Neural cell (in vitro differentiated cells): ENCODE measurements around the gene SDR42E1. TPM values are rescaled to one million over a fixed set of nuclear protein-coding genes. Genes with fewer than 3 reads are reported as not detected.

ENCODE experiments used
- H2AFZ ChIP-seq: fragments of 200-600, 300-800 bp; sonication (generic), shearing (Covaris generic); 2 replicates; pipeline ENCODE4 v1.6.0; 2014; ENCODE audit warnings: low read depth, mild to moderate bottlenecking, antibody characterized with exemption, low read length, moderate library complexity
- H3F3A ChIP-seq: fragments of 200-600 bp; shearing (Covaris generic); 2 replicates; pipeline ENCODE4 v1.6.1; 2016; ENCODE audit warnings: mild to moderate bottlenecking, moderate library complexity, mixed read lengths, antibody characterized with exemption, low read length; ENCODE audit not compliant: insufficient read depth, poor library complexity, severe bottlenecking
- H3K27ac ChIP-seq: fragments of 200-600, 300-800 bp; sonication (generic), shearing (Covaris generic); 2 replicates; pipeline ENCODE4 v1.5.1; 2014; ENCODE audit warnings: mild to moderate bottlenecking, low read length, moderate library complexity
- H3K27me3 ChIP-seq: fragments of 300-800, 200-600 bp; sonication (generic), shearing (Covaris generic); 2 replicates; pipeline ENCODE4 v1.6.0; 2014; ENCODE audit warnings: mild to moderate bottlenecking, low read depth, low read length, moderate library complexity; ENCODE audit not compliant: insufficient read depth
- H3K36me3 ChIP-seq: fragments of 300-800, 200-600 bp; sonication (generic), shearing (Covaris generic); 2 replicates; pipeline ENCODE4 v1.5.1; 2014; ENCODE audit warnings: mild to moderate bottlenecking, antibody characterized with exemption, low read length, moderate library complexity; ENCODE audit not compliant: insufficient read depth
- H3K4me2 ChIP-seq: fragments of 300-800, 200-600 bp; sonication (generic), shearing (Covaris generic); 2 replicates; pipeline ENCODE4 v1.6.0; 2014; ENCODE audit warnings: mild to moderate bottlenecking, low read length
- H3K4me3 ChIP-seq: fragments of 300-800, 200-600 bp; sonication (generic), shearing (Covaris generic); 2 replicates; pipeline ENCODE4 v1.5.1; 2014; ENCODE audit warnings: mild to moderate bottlenecking, low read length, moderate library complexity
- H3K79me2 ChIP-seq: fragments of 200-600 bp; shearing (Covaris generic); replicated peaks from 2 replicates; pipeline ENCODE4 v1.6.0; 2014; ENCODE audit warnings: mild to moderate bottlenecking, low read length, moderate library complexity; ENCODE audit not compliant: insufficient read depth
- H3K9ac ChIP-seq: fragments of 300-800, 200-600 bp; sonication (generic), shearing (Covaris generic); 2 replicates; pipeline ENCODE4 v1.6.1; 2016; ENCODE audit warnings: mild to moderate bottlenecking, low read length, mixed read lengths
- H3K9me2 ChIP-seq: fragments of 200-600 bp; shearing (Covaris generic); 2 replicates; pipeline ENCODE4 v1.6.1; 2016; ENCODE audit warnings: mild to moderate bottlenecking, low read length, mixed read lengths; ENCODE audit not compliant: insufficient read depth
- H3K9me3 ChIP-seq: fragments of 200-600, 300-800 bp; sonication (generic), shearing (Covaris generic); 2 replicates; pipeline ENCODE4 v1.6.1; 2016; ENCODE audit warnings: mild to moderate bottlenecking, mixed run types, low read length, moderate library complexity, mixed read lengths
- H4K20me1 ChIP-seq: fragments of 200-600 bp; shearing (Covaris generic); 2 replicates; pipeline ENCODE4 v1.6.1; 2016; ENCODE audit warnings: mild to moderate bottlenecking, mixed run types; ENCODE audit not compliant: insufficient read depth
- EP300 ChIP-seq: fragments of 450-650 bp; conservative IDR thresholded peaks from 2 replicates; pipeline ENCODE4 v1.6.1; 2014; ENCODE audit warnings: antibody characterized with exemption, mild to moderate bottlenecking, moderate library complexity; ENCODE audit not compliant: poor library complexity, severe bottlenecking
- EZH2 ChIP-seq: fragments of 200-600, 300-800 bp; shearing (Covaris generic), sonication (generic); IDR thresholded peaks from 2 replicates; pipeline ENCODE4 v1.6.1; 2014; ENCODE audit warnings: antibody characterized with exemption, low read length, borderline replicate concordance, mild to moderate bottlenecking; ENCODE audit not compliant: insufficient read depth, poor library complexity, severe bottlenecking
- MXI1 ChIP-seq: fragments of 450-650 bp; conservative IDR thresholded peaks from 2 replicates; pipeline ENCODE4 v1.6.1; 2014; ENCODE audit warnings: antibody characterized with exemption, mild to moderate bottlenecking; ENCODE audit not compliant: poor library complexity, severe bottlenecking
- POLR2AphosphoS5 ChIP-seq: IDR thresholded peaks from 2 replicates; pipeline ENCODE4 v1.6.1; 2012
- RAD21 ChIP-seq: fragments of 450-650 bp; conservative IDR thresholded peaks from 2 replicates; pipeline ENCODE4 v1.6.1; 2014; ENCODE audit warnings: antibody characterized with exemption, mild to moderate bottlenecking, moderate library complexity
- SMC3 ChIP-seq: fragments of 450-650 bp; conservative IDR thresholded peaks from 2 replicates; pipeline ENCODE4 v1.6.1; 2014; ENCODE audit warnings: antibody characterized with exemption, mild to moderate bottlenecking, moderate library complexity; ENCODE audit not compliant: poor library complexity
- TAF1 ChIP-seq: IDR thresholded peaks from 2 replicates; pipeline ENCODE4 v1.6.1; 2012; ENCODE audit warnings: low read depth
- polyA plus RNA-seq: library from polyadenylated mRNA; depleted of rRNA; stranded (reverse); fragments of >200 nt; gene quantifications from 2 replicates; pipeline ENCODE4 v1.2.3, GENCODE V29; 2014
- TF ChIP-seq, protein P1 (sequence below): IDR thresholded peaks from 2 replicates; pipeline ENCODE4 v1.6.1; 2012; ENCODE audit warnings: borderline replicate concordance
- TF ChIP-seq, protein P2 (sequence below): fragments of 450-650 bp; IDR thresholded peaks from 2 replicates; pipeline ENCODE4 v1.5.1; 2014; ENCODE audit warnings: antibody characterized with exemption, mild to moderate bottlenecking, moderate library complexity; ENCODE audit not compliant: poor library complexity, severe bottlenecking

SDR42E1 gene
- polyA plus RNA-seq, 1 donor from 2014 or later, result 0.02 TPM

DNA sequence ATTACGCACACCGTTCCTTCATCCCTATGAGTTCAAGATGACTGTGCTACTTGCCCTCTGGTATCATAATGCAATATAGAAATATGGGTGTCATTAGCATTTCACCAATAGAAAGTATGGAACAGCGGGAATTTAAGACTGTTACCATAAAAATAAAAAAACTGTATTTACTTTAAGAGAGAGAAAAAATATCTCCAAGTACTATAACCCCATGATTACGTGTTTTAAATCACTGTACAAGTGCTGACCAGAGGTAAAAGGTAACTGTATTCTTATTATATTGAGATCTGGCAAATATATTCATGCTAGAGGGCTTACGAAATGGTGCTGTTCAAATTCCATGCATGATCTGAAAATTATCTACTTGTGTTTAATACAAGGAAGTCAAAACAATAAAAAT is 5.2 kb downstream of the SDR42E1 start:
- Histone ChIP-seq H3K36me3 (no peaks in the 10 kb centered on the region), H3K9me2 (no peaks in the 10 kb centered on the region), H2AFZ (no peak overlapping the region), H3F3A (no peaks in the 10 kb centered on the region), H3K79me2 (no peaks in the 10 kb centered on the region), H3K4me2 (no peak overlapping the region), H3K27me3 (no peaks in the 10 kb centered on the region), H4K20me1 (no peaks in the 10 kb centered on the region), H3K9me3 (no peaks in the 10 kb centered on the region), H3K27ac (no peak overlapping the region), H3K9ac (no peak overlapping the region), H3K4me3 (no peak overlapping the region)
- TF ChIP-seq, protein P1, sequence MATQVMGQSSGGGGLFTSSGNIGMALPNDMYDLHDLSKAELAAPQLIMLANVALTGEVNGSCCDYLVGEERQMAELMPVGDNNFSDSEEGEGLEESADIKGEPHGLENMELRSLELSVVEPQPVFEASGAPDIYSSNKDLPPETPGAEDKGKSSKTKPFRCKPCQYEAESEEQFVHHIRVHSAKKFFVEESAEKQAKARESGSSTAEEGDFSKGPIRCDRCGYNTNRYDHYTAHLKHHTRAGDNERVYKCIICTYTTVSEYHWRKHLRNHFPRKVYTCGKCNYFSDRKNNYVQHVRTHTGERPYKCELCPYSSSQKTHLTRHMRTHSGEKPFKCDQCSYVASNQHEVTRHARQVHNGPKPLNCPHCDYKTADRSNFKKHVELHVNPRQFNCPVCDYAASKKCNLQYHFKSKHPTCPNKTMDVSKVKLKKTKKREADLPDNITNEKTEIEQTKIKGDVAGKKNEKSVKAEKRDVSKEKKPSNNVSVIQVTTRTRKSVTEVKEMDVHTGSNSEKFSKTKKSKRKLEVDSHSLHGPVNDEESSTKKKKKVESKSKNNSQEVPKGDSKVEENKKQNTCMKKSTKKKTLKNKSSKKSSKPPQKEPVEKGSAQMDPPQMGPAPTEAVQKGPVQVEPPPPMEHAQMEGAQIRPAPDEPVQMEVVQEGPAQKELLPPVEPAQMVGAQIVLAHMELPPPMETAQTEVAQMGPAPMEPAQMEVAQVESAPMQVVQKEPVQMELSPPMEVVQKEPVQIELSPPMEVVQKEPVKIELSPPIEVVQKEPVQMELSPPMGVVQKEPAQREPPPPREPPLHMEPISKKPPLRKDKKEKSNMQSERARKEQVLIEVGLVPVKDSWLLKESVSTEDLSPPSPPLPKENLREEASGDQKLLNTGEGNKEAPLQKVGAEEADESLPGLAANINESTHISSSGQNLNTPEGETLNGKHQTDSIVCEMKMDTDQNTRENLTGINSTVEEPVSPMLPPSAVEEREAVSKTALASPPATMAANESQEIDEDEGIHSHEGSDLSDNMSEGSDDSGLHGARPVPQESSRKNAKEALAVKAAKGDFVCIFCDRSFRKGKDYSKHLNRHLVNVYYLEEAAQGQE, result no peak
- TF ChIP-seq MXI1, result no peak
- TF ChIP-seq SMC3, result no peak
- TF ChIP-seq EP300, result no peak
- no peak for TF ChIP-seq POLR2AphosphoS5
- TF ChIP-seq, protein P2, sequence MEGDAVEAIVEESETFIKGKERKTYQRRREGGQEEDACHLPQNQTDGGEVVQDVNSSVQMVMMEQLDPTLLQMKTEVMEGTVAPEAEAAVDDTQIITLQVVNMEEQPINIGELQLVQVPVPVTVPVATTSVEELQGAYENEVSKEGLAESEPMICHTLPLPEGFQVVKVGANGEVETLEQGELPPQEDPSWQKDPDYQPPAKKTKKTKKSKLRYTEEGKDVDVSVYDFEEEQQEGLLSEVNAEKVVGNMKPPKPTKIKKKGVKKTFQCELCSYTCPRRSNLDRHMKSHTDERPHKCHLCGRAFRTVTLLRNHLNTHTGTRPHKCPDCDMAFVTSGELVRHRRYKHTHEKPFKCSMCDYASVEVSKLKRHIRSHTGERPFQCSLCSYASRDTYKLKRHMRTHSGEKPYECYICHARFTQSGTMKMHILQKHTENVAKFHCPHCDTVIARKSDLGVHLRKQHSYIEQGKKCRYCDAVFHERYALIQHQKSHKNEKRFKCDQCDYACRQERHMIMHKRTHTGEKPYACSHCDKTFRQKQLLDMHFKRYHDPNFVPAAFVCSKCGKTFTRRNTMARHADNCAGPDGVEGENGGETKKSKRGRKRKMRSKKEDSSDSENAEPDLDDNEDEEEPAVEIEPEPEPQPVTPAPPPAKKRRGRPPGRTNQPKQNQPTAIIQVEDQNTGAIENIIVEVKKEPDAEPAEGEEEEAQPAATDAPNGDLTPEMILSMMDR, result no peak
- no peak for TF ChIP-seq RAD21
- TF ChIP-seq EZH2, result no peak
- no peak for TF ChIP-seq TAF1

DNA sequence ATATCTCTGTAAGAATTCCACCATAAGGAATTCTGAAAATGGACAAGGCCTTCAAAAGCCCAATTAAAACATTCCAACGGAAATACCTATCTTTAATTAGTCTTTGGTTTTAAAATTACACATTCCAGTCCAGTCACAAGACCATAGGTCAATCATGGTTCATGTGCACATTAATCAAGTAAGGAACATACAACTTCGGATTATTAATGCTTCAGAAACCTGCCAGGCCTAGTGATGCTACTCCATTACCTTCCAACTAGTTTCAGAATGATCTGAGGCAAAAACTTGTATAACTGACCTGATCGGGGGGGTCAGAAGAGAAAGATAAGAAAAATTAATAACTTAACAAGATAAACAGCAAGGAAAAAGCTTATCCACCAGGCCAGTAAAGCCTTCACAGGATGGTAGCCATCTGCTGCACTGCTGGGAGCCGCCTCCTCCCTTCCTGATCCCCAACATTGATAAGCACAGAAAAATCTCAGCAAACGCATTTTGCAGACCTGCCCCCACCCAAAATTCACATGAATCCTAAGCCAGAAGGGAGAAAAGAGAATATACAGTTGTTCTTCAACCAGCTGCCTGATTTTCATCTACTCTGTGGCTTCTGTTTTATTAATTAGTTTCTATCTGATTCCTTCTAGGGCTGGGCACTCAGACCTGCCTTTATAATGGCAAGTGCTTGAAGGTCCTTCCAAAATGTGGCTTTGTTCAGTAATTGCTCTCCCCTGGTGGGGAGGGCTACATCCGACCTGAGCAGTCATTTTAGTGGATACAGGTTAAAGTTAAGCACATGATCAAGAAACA is 6.0 kb downstream of the SDR42E1 start:
- no peaks in the 10 kb centered on the region for H3K27me3 ChIP-seq
- TF ChIP-seq SMC3, result no peak

More for the DNA sequence above, 6.0 kb downstream of the SDR42E1 start:
- no peaks in the 10 kb centered on the region for H3F3A ChIP-seq
- no peaks in the 10 kb centered on the region for H3K9me3 ChIP-seq
- no peak overlapping the region for H3K9ac ChIP-seq
- no peak overlapping the region for H2AFZ ChIP-seq
- H4K20me1 ChIP-seq, result no peaks in the 10 kb centered on the region
- no peak overlapping the region for H3K27ac ChIP-seq
- no peaks in the 10 kb centered on the region for H3K79me2 ChIP-seq
- no peaks in the 10 kb centered on the region for H3K36me3 ChIP-seq
- H3K4me3 ChIP-seq, result no peak overlapping the region
- no peak overlapping the region for H3K4me2 ChIP-seq
- no peaks in the 10 kb centered on the region for H3K9me2 ChIP-seq
